ENCODE data around the gene MPZL1.

DNA sequence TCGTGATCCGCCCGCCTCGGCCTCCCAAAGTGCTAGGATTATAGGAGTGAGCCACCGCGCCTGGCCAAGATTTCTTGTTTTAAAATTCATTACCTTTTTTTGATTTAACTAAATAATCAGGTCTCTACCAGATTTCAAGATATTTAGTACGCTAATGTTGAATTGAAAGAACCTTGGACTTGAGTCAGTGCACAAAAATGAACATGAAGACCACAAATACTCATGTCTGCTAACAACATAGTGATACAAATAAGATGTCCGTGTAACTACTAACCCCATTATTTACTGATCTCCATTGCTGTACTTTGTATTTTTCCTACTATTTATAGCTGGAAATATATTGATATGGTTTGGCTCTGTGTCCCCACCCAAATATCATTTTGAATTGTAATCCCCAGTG lies 16.4 kb downstream of the MPZL1 start:
- TF ChIP-seq, protein P1, sequence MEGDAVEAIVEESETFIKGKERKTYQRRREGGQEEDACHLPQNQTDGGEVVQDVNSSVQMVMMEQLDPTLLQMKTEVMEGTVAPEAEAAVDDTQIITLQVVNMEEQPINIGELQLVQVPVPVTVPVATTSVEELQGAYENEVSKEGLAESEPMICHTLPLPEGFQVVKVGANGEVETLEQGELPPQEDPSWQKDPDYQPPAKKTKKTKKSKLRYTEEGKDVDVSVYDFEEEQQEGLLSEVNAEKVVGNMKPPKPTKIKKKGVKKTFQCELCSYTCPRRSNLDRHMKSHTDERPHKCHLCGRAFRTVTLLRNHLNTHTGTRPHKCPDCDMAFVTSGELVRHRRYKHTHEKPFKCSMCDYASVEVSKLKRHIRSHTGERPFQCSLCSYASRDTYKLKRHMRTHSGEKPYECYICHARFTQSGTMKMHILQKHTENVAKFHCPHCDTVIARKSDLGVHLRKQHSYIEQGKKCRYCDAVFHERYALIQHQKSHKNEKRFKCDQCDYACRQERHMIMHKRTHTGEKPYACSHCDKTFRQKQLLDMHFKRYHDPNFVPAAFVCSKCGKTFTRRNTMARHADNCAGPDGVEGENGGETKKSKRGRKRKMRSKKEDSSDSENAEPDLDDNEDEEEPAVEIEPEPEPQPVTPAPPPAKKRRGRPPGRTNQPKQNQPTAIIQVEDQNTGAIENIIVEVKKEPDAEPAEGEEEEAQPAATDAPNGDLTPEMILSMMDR (conservative IDR thresholded peaks at IDR 0.05; ENCODE audit: low read length), result no peak
- no peak for TF ChIP-seq EZH2phosphoT487 (IDR thresholded peaks at IDR 0.05; ENCODE audit: borderline replicate concordance, low read depth, low read length)
